IMR-90 (cell line): Measurements from ENCODE around the gene MTA3. TPM values are rescaled to one million over a fixed set of nuclear protein-coding genes. Genes with fewer than 3 reads are reported as not detected.

ENCODE experiments used
- ATAC-seq: fragments of 200-7000 bp; cut with Tn5 transposase; 2 replicates; pipeline ENCODE4 v1.9.1; 2020; ENCODE audit warnings: low read depth, mild to moderate bottlenecking, moderate library complexity
- BruUV-seq: library from RNA; stranded (reverse); fragments of 400-500 nt; replicated peaks from 2 replicates; lab custom pipeline; 2021; lab: Mats Ljungman, UMichigan
- CTCF ChIA-PET: fragments of 300-600 bp; formaldehyde crosslinking; extraction: SDS; loops from one replicate; lab custom pipeline; 2021; ENCODE audit warnings: antibody characterized with exemption; lab: Yijun Ruan, JAX
- POLR2A ChIA-PET: fragments of 300-600 bp; sonication (Branson Sonifier 250); formaldehyde crosslinking; loops from one replicate; lab custom pipeline; 2022; ENCODE audit warnings: antibody characterized with exemption; ENCODE audit not compliant: unreplicated experiment; lab: Charles Lee
- DNase-seq: peaks from one replicate; pipeline ENCODE4 v3.0.0; 2013
- H2AFZ ChIP-seq: replicated peaks from 2 replicates; pipeline ENCODE3; 2013; ENCODE audit warnings: low read length, mild to moderate bottlenecking; ENCODE audit not compliant: poor library complexity
- H2AK5ac ChIP-seq: 2 replicates; pipeline ENCODE4 v1.6.1; 2013; ENCODE audit warnings: low read depth, low read length, inconsistent platforms
- H2AK9ac ChIP-seq: replicated peaks from 2 replicates; pipeline ENCODE3; 2013; ENCODE audit warnings: mild to moderate bottlenecking, low read depth, low read length, moderate library complexity; ENCODE audit not compliant: poor library complexity
- H2BK120ac ChIP-seq: 2 replicates; pipeline ENCODE4 v1.6.1; 2013; ENCODE audit warnings: low read depth, low read length, inconsistent platforms
- H2BK15ac ChIP-seq: 3 replicates; pipeline ENCODE4 v1.6.1; 2013; ENCODE audit warnings: low read depth, low read length, inconsistent platforms
- H2BK20ac ChIP-seq: 2 replicates; pipeline ENCODE4 v1.6.1; 2013; ENCODE audit warnings: low read depth, mild to moderate bottlenecking, inconsistent platforms, low read length, moderate library complexity
- H2BK5ac ChIP-seq: 2 replicates; pipeline ENCODE4 v1.6.1; 2013; ENCODE audit warnings: mild to moderate bottlenecking, low read depth, low read length, inconsistent platforms; ENCODE audit not compliant: poor library complexity, severe bottlenecking
- H3K14ac ChIP-seq: replicated peaks from 2 replicates; pipeline ENCODE4 v1.6.1; 2013; ENCODE audit warnings: low read depth, low read length, inconsistent platforms
- H3K18ac ChIP-seq: 2 replicates; pipeline ENCODE4 v1.6.1; 2013; ENCODE audit warnings: low read depth, low read length, control low read depth
- H3K23ac ChIP-seq: 2 replicates; pipeline ENCODE4 v1.6.1; 2013; ENCODE audit warnings: low read depth, low read length, inconsistent platforms
- H3K27ac ChIP-seq: 2 replicates; pipeline ENCODE4 v1.5.1; 2013; ENCODE audit warnings: mild to moderate bottlenecking, control low read depth, low read length; ENCODE audit not compliant: insufficient read depth
- H3K27me3 ChIP-seq: 2 replicates; pipeline ENCODE4 v1.6.1; 2013; ENCODE audit warnings: low read length; ENCODE audit not compliant: control insufficient read depth, insufficient read depth
- H3K36me3 ChIP-seq: 2 replicates; pipeline ENCODE4 v1.6.1; 2013; ENCODE audit warnings: low read length, mixed read lengths; ENCODE audit not compliant: control insufficient read depth, insufficient read depth
- H3K4ac ChIP-seq: 2 replicates; pipeline ENCODE4 v1.6.1; 2013; ENCODE audit warnings: low read depth, low read length, inconsistent platforms
- H3K4me1 ChIP-seq: 2 replicates; pipeline ENCODE4 v1.6.1; 2013; ENCODE audit warnings: low read length, mixed read lengths; ENCODE audit not compliant: control insufficient read depth, insufficient read depth
- H3K4me2 ChIP-seq: 2 replicates; pipeline ENCODE4 v1.6.1; 2013; ENCODE audit warnings: low read depth, mild to moderate bottlenecking, control low read depth, low read length, moderate library complexity
- H3K4me3 ChIP-seq: 2 replicates; pipeline ENCODE4 v1.5.1; 2013; ENCODE audit warnings: low read depth, mild to moderate bottlenecking, control low read depth, low read length, moderate library complexity; ENCODE audit not compliant: insufficient read depth
- H3K56ac ChIP-seq: 2 replicates; pipeline ENCODE4 v1.6.1; 2013; ENCODE audit warnings: low read length, inconsistent platforms; ENCODE audit not compliant: insufficient read depth; ENCODE audit errors: extremely low read depth
- H3K79me1 ChIP-seq, 2 experiments: 2 replicates each; pipeline ENCODE4 v1.6.1; 2013; ENCODE audit warnings: low read length in 2 of 2, inconsistent platforms in 1 of 2, low read depth in 1 of 2
- H3K9ac ChIP-seq: 2 replicates; pipeline ENCODE4 v1.6.1; 2013; ENCODE audit warnings: low read depth, low read length, control low read depth
- H3K9me1 ChIP-seq: 2 replicates; pipeline ENCODE4 v1.6.1; 2013; ENCODE audit warnings: low read length, inconsistent platforms; ENCODE audit not compliant: insufficient read depth
- H3K9me3 ChIP-seq: 2 replicates; pipeline ENCODE4 v1.6.1; 2013; ENCODE audit warnings: low read length; ENCODE audit not compliant: control insufficient read depth, insufficient read depth
- H4K20me1 ChIP-seq: 2 replicates; pipeline ENCODE4 v1.6.1; 2013; ENCODE audit warnings: low read length, inconsistent platforms; ENCODE audit not compliant: insufficient read depth
- H4K5ac ChIP-seq: 2 replicates; pipeline ENCODE4 v1.6.1; 2013; ENCODE audit warnings: mild to moderate bottlenecking, low read depth, low read length, control low read depth
- H4K8ac ChIP-seq, 2 experiments: 2 replicates each; pipeline ENCODE4 v1.6.1; 2013; ENCODE audit warnings: low read depth in 2 of 2, low read length in 2 of 2, control low read depth in 1 of 2, inconsistent platforms in 1 of 2
- H4K91ac ChIP-seq: 2 replicates; pipeline ENCODE4 v1.6.1; 2013; ENCODE audit warnings: low read depth, low read length, inconsistent platforms; ENCODE audit not compliant: insufficient read depth
- BHLHE40 ChIP-seq: fragments of 150-350 bp; IDR thresholded peaks from 2 replicates; pipeline ENCODE4 v1.6.1; 2016; ENCODE audit warnings: mild to moderate bottlenecking, low read depth, low read length
- CEBPB ChIP-seq: IDR thresholded peaks from 2 replicates; pipeline ENCODE4 v1.6.1; 2012; ENCODE audit warnings: low read depth, low read length, improper control_type of control experiment
- CHD1 ChIP-seq: IDR thresholded peaks from 2 replicates; pipeline ENCODE4 v1.6.1; 2012; ENCODE audit warnings: low read depth, low read length, improper control_type of control experiment
- CTCF ChIP-seq: conservative IDR thresholded peaks from 2 replicates; pipeline ENCODE4 v1.5.1; 2012; ENCODE audit warnings: mild to moderate bottlenecking, low read depth, low read length, improper control_type of control experiment
- ELK1 ChIP-seq: fragments of 150-350 bp; IDR thresholded peaks from 2 replicates; pipeline ENCODE4 v1.6.1; 2016; ENCODE audit warnings: low read depth, mild to moderate bottlenecking, low read length, moderate library complexity, borderline replicate concordance
- FOS ChIP-seq: fragments of 150-350 bp; IDR thresholded peaks from 2 replicates; pipeline ENCODE4 v1.6.1; 2016; ENCODE audit warnings: low read depth, low read length
- MAFK ChIP-seq: IDR thresholded peaks from 2 replicates; pipeline ENCODE4 v1.6.1; 2012; ENCODE audit warnings: low read depth, low read length, improper control_type of control experiment
- MAZ ChIP-seq: IDR thresholded peaks from 2 replicates; pipeline ENCODE4 v1.6.1; 2012; ENCODE audit warnings: low read depth, mild to moderate bottlenecking, low read length, improper control_type of control experiment, moderate library complexity, borderline replicate concordance
- MXI1 ChIP-seq: IDR thresholded peaks from 2 replicates; pipeline ENCODE4 v1.6.1; 2012; ENCODE audit warnings: low read depth, mild to moderate bottlenecking, low read length, moderate library complexity, borderline replicate concordance
- NFE2L2 ChIP-seq: fragments of 150-350 bp; IDR thresholded peaks from 2 replicates; pipeline ENCODE4 v1.6.1; 2016; ENCODE audit warnings: low read depth, mild to moderate bottlenecking, low read length
- POLR2A ChIP-seq: IDR thresholded peaks from 2 replicates; pipeline ENCODE4 v1.6.1; 2012; ENCODE audit warnings: mild to moderate bottlenecking, low read depth, low read length
- RAD21 ChIP-seq: IDR thresholded peaks from 2 replicates; pipeline ENCODE4 v1.6.1; 2012; ENCODE audit warnings: low read length, improper control_type of control experiment
- RCOR1 ChIP-seq: IDR thresholded peaks from 2 replicates; pipeline ENCODE4 v1.6.1; 2012; ENCODE audit warnings: mild to moderate bottlenecking, low read length, improper control_type of control experiment; ENCODE audit not compliant: insufficient replicate concordance
- RFX5 ChIP-seq: IDR thresholded peaks from 2 replicates; pipeline ENCODE4 v1.8.0; 2012; ENCODE audit warnings: low read depth, mild to moderate bottlenecking, low read length, moderate library complexity
- SMC3 ChIP-seq: fragments of 150-350 bp; IDR thresholded peaks from 2 replicates; pipeline ENCODE4 v1.6.1; 2016; ENCODE audit warnings: low read depth, mild to moderate bottlenecking, antibody characterized with exemption, low read length, moderate library complexity
- USF2 ChIP-seq: fragments of 150-350 bp; IDR thresholded peaks from 2 replicates; pipeline ENCODE4 v1.6.1; 2017; ENCODE audit warnings: mild to moderate bottlenecking, antibody characterized with exemption, low read length, low read depth
- WGBS, 2 experiments: methylation state at CpG; one replicate each; pipeline versions ENCODE4 v1.1.5 to v1.1.7; 2013; ENCODE audit warnings: missing lambda C conversion rate in 2 of 2; ENCODE audit not compliant: insufficient read length in 1 of 2; ENCODE audit errors: extremely low coverage in 2 of 2; 5-methylcytosine and 5-hydroxymethylcytosine counted together
- dilution Hi-C: fragments of 300-500 bp; cut with HindIII; formaldehyde crosslinking; loops from one replicate; pipeline ENCODE4 v1.14.3; 2018; ENCODE audit warnings: low sequenced_read_pairs; ENCODE audit not compliant: unreplicated experiment
- in situ Hi-C: fragments of 300-500 bp; cut with MboI; formaldehyde crosslinking; loops from 3 replicates; pipeline ENCODE4 v1.14.3; 2019; ENCODE audit warnings: low sequenced_read_pairs, inconsistent platforms, mixed read lengths
- intact Hi-C: fragments of 100-400 bp; cut with micrococcal nuclease; formaldehyde crosslinking; loops from 2 replicates; pipeline ENCODE4 v1.10.0; 2022
- polyA plus RNA-seq, 3 experiments: library from polyadenylated mRNA; depleted of rRNA; stranded (reverse); fragments of >200 nt; gene quantifications; 2 replicates each; pipeline ENCODE4 v1.2.3, GENCODE V29; 2012; ENCODE audit warnings: low replicate concordance in 1 of 3
- total RNA-seq: library from RNA; depleted of rRNA; stranded (reverse); fragments of >200 nt; gene quantifications from 2 replicates; pipeline ENCODE4 v1.2.3, GENCODE V29; 2012

Gene MTA3
- total and polyA plus RNA-seq, 2 of the 4 experiments (the other 2 are of a cell fraction): 31.9 to 34.3 TPM

- WGBS, 2 experiments: 89% methylated on average over 3 of the region's 8 CpGs; no CpG with 5 or more reads in 1 of the 2 experiments
- Histone ChIP-seq H4K20me1 (no peaks in the 10 kb centered on the region), H4K91ac (no peak overlapping the region), H3K79me1 (no peaks in the 10 kb centered on the region), H3K56ac (no peak overlapping the region), H3K27ac (no peak overlapping the region), H3K4me2 (no peak overlapping the region), H2BK15ac (no peak overlapping the region), H3K9me3 (no peaks in the 10 kb centered on the region), H3K14ac (no peak overlapping the region), H3K9ac (no peak overlapping the region), H3K4ac (no peak overlapping the region), H2BK5ac (no peak overlapping the region), H2BK120ac (no peak overlapping the region), H3K4me1 (no peaks in the 10 kb centered on the region), H4K8ac (no peak overlapping the region), H2AK5ac (no peak overlapping the region), H2AK9ac (no peak overlapping the region), H3K36me3 (no peaks in the 10 kb centered on the region), H2AFZ (no peak overlapping the region), H3K9me1 (no peaks in the 10 kb centered on the region), H3K4me3 (no peak overlapping the region), H3K23ac (no peak overlapping the region), H3K18ac (no peak overlapping the region), H4K5ac (no peak overlapping the region), H3K27me3 (no peaks in the 10 kb centered on the region; the same call in none of the 2 replicates), H2BK20ac (no peak overlapping the region)
- ChIA-PET CTCF (no interaction called here), POLR2A (no interaction called here)
- TF ChIP-seq BHLHE40 (no peak), RFX5 (no peak), CHD1 (no peak), POLR2A (no peak), MAFK (no peak), RCOR1 (no peak), SMC3 (no peak), RAD21 (no peak), USF2 (no peak), ELK1 (no peak), MAZ (no peak), CTCF (no peak), CEBPB (no peak), MXI1 (no peak), FOS (no peak), NFE2L2 (no peak)
- dilution Hi-C loops: no loop called here
- no TSS peak for BruUV-seq
- DNase-seq: no peak
- intact Hi-C loops: no loop called here
- in situ Hi-C loops: no loop called here
- no peak for ATAC-seq
Observed at GRCh38 chr2:42545023-42545721, 23.3 kb upstream of the MTA3 start.
